MCF 10A (cell line): ENCODE measurements around the gene SCUBE1. TPM values are rescaled to one million over a fixed set of nuclear protein-coding genes. Genes with fewer than 3 reads are reported as not detected.

ENCODE experiments used
- BruUV-seq: library from RNA; stranded (reverse); fragments of 400-500 nt; replicated peaks from 2 replicates; lab custom pipeline; 2021; lab: Mats Ljungman, UMichigan
- CTCF ChIA-PET: fragments of 300-600 bp; sonication (Branson Sonifier 250); formaldehyde crosslinking; extraction: SDS; loops from one replicate; lab custom pipeline; 2021; ENCODE audit warnings: antibody characterized with exemption, inconsistent platforms; lab: Yijun Ruan, JAX
- POLR2A ChIA-PET: fragments of 300-600, 350-650 bp; sonication (Branson Sonifier 250); formaldehyde crosslinking; extraction: SDS; loops from one replicate; lab custom pipeline; 2020; ENCODE audit warnings: antibody characterized with exemption, inconsistent platforms; lab: Yijun Ruan, JAX
- DNase-seq: peaks from one replicate; pipeline ENCODE4 v3.0.0-alpha.2; 2018; ENCODE audit not compliant: unreplicated experiment
- H3K27ac Mint-ChIP-seq: one replicate; pipeline ENCODE4 v1.8.0; 2022; ENCODE audit warnings: mild to moderate bottlenecking, low read depth, mixed read lengths; ENCODE audit not compliant: unreplicated experiment
- H3K27me3 Mint-ChIP-seq: one replicate; pipeline ENCODE4 v1.8.0; 2022; ENCODE audit warnings: mixed read lengths; ENCODE audit not compliant: insufficient read depth, unreplicated experiment
- H3K36me3 Mint-ChIP-seq: one replicate; pipeline ENCODE4 v1.8.0; 2022; ENCODE audit warnings: mild to moderate bottlenecking, moderate library complexity, mixed read lengths; ENCODE audit not compliant: insufficient read depth, unreplicated experiment
- H3K4me1 Mint-ChIP-seq: one replicate; pipeline ENCODE4 v1.8.0; 2022; ENCODE audit warnings: mixed read lengths; ENCODE audit not compliant: insufficient read depth, unreplicated experiment
- H3K4me3 Mint-ChIP-seq: one replicate; pipeline ENCODE4 v1.8.0; 2022; ENCODE audit warnings: mild to moderate bottlenecking, moderate library complexity, mixed read lengths; ENCODE audit not compliant: unreplicated experiment
- H3K9me3 Mint-ChIP-seq: one replicate; pipeline ENCODE4 v1.8.0; 2022; ENCODE audit warnings: mixed read lengths; ENCODE audit not compliant: unreplicated experiment
- CTCF ChIP-seq: fragments of 200-600 bp; IDR thresholded peaks from one replicate; pipeline ENCODE4 v1.8.0; 2022; ENCODE audit warnings: antibody characterized with exemption, mild to moderate bottlenecking; ENCODE audit not compliant: unreplicated experiment
- intact Hi-C: fragments of 100-400 bp; cut with micrococcal nuclease; formaldehyde crosslinking; loops from 2 replicates; pipeline ENCODE4 v1.14.1; 2022
- total RNA-seq: library from RNA; stranded (reverse); gene quantifications from 2 replicates; pipeline ENCODE4 v1.2.3, GENCODE V29; 2022

The SCUBE1 gene
- total RNA-seq, 1 experiment from 2014 or later = not detected

GRCh38 chr22:43313890-43314474 lies 29.2 kb downstream of the SCUBE1 start:
- intact Hi-C loops = no loop called here

GRCh38 chr22:43313244-43313889 lies 29.8 kb downstream of the SCUBE1 start:
- intact Hi-C loops = no loop called here
- no peaks in the 10 kb centered on the region for H3K36me3 Mint-ChIP-seq
- no peak overlapping the region for H3K4me3 Mint-ChIP-seq
- no peak for TF ChIP-seq CTCF
- H3K27me3 Mint-ChIP-seq = peaks cover 52% of the 10 kb centered on the region
- DNase-seq = no peak
- H3K27ac Mint-ChIP-seq = no peak overlapping the region
- CTCF ChIA-PET = interaction anchor here (1.6 kb wide), 1 partner anchor 40 kb away, joined by 8 read pairs; no protein-coding TSS in a partner anchor
- no peaks in the 10 kb centered on the region for H3K9me3 Mint-ChIP-seq
- no peaks in the 10 kb centered on the region for H3K4me1 Mint-ChIP-seq
- POLR2A ChIA-PET = no interaction called here
- no TSS peak for BruUV-seq

More at GRCh38 chr22:43313890-43314474, 29.2 kb downstream of the SCUBE1 start:
- POLR2A ChIA-PET = no interaction called here
- Mint-ChIP-seq H3K4me1 (no peaks in the 10 kb centered on the region), H3K4me3 (no peak overlapping the region), H3K9me3 (no peaks in the 10 kb centered on the region), H3K27ac (no peak overlapping the region), H3K36me3 (no peaks in the 10 kb centered on the region), H3K27me3 (peaks cover 52% of the 10 kb centered on the region)
- TF ChIP-seq CTCF = no peak
- no peak for DNase-seq
- BruUV-seq = no TSS peak
- CTCF ChIA-PET = interaction anchor here (0.6 to 1.6 kb wide), 2 partner anchors 26 to 41 kb away, joined by 4 to 8 read pairs; no protein-coding TSS in a partner anchor

DNA sequence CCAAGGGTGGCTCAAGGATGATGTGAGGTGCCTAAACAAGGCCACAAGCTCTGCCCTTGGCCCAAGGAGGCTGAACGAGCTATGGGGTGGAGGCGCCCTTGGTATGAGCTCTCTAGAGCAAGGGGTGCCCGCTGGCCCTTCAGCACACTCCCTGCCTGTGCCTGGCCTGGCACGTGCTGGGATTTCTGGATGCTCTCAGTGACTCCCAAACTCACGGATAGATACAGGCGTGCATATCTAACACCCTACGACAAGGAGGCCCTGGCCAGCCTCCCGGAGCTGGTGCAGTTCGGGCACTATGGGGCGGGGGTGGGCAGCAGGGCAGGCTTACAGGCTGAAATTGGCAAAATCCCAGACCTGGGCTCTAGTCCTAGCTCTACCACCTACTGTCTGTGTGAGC lies 30.6 kb downstream of the SCUBE1 start:
- H3K4me1 Mint-ChIP-seq = no peaks in the 10 kb centered on the region
- no peaks in the 10 kb centered on the region for H3K9me3 Mint-ChIP-seq
- H3K27me3 Mint-ChIP-seq = peaks cover 52% of the 10 kb centered on the region
- ChIA-PET CTCF (no interaction called here), POLR2A (no interaction called here)
- H3K36me3 Mint-ChIP-seq = no peaks in the 10 kb centered on the region
- no peak overlapping the region for H3K27ac Mint-ChIP-seq
- DNase-seq = no peak
- BruUV-seq = no TSS peak
- H3K4me3 Mint-ChIP-seq = no peak overlapping the region
- no peak for TF ChIP-seq CTCF
- intact Hi-C loops = no loop called here

- Mint-ChIP-seq H3K4me1 (no peaks in the 10 kb centered on the region), H3K4me3 (no peak overlapping the region), H3K27ac (no peak overlapping the region), H3K36me3 (no peaks in the 10 kb centered on the region), H3K9me3 (no peaks in the 10 kb centered on the region), H3K27me3 (peaks cover 37% of the 10 kb centered on the region)
- TF ChIP-seq CTCF = no peak
- intact Hi-C loops = no loop called here
- no peak for DNase-seq
- ChIA-PET CTCF (no interaction called here), POLR2A (no interaction called here)
- no TSS peak for BruUV-seq
Observed at GRCh38 chr22:43310798-43311197, 32.4 kb downstream of the SCUBE1 start.
